Smooth muscle cell (in vitro differentiated cells): ENCODE measurements around the gene SAPCD2. TPM values are rescaled to one million over a fixed set of nuclear protein-coding genes. Genes with fewer than 3 reads are reported as not detected.

Experiments
- DNase-seq: peaks from one replicate; lab custom pipeline; 2025; ENCODE audit not compliant: unreplicated experiment; lab: John Stamatoyannopoulos, UW
- H2AFZ ChIP-seq: fragments of 200-600 bp; sonication (generic); 2 replicates; pipeline ENCODE4 v1.6.0; 2016; ENCODE audit warnings: antibody characterized with exemption, low read depth, mild to moderate bottlenecking
- H3F3A ChIP-seq: fragments of 200-600 bp; sonication (generic); 2 replicates; pipeline ENCODE4 v1.6.0; 2017; ENCODE audit warnings: antibody characterized with exemption, low read depth
- H3K27ac ChIP-seq: fragments of 200-600 bp; sonication (generic); 2 replicates; pipeline ENCODE4 v1.5.1; 2016; ENCODE audit warnings: low read depth, mild to moderate bottlenecking
- H3K27me3 ChIP-seq: fragments of 200-600 bp; sonication (generic); 2 replicates; pipeline ENCODE4 v1.6.1; 2016; ENCODE audit warnings: low read depth, mild to moderate bottlenecking
- H3K36me3 ChIP-seq: fragments of 200-600 bp; sonication (generic); 2 replicates; pipeline ENCODE4 v1.5.1; 2016; ENCODE audit warnings: low read depth
- H3K4me1 ChIP-seq: fragments of 200-600 bp; sonication (generic); 2 replicates; pipeline ENCODE4 v1.5.1; 2016; ENCODE audit warnings: low read depth
- H3K4me2 ChIP-seq: fragments of 200-600 bp; sonication (generic); 2 replicates; pipeline ENCODE4 v1.6.0; 2016; ENCODE audit warnings: mild to moderate bottlenecking
- H3K4me3 ChIP-seq: fragments of 200-600 bp; sonication (generic); 2 replicates; pipeline ENCODE4 v1.5.1; 2016; ENCODE audit warnings: mild to moderate bottlenecking
- H3K79me2 ChIP-seq: fragments of 200-600 bp; sonication (generic); 2 replicates; pipeline ENCODE4 v1.6.0; 2016; ENCODE audit warnings: low read depth, mild to moderate bottlenecking
- H3K9ac ChIP-seq: fragments of 200-600 bp; sonication (generic); 2 replicates; pipeline ENCODE4 v1.6.0; 2016; ENCODE audit warnings: low read depth
- H3K9me3 ChIP-seq: fragments of 200-600 bp; sonication (generic); replicated peaks from 2 replicates; pipeline ENCODE4 v1.5.1; 2016; ENCODE audit warnings: low read depth
- H4K20me1 ChIP-seq: fragments of 200-600 bp; sonication (generic); 2 replicates; pipeline ENCODE4 v1.6.0; 2016; ENCODE audit warnings: low read depth
- WGBS: methylation state at CpG from one replicate; pipeline ENCODE4 v1.1.7; 2016; ENCODE audit warnings: low lambda C conversion rate; 5-methylcytosine and 5-hydroxymethylcytosine counted together
- polyA plus RNA-seq: library from polyadenylated mRNA; unstranded; fragments of >200 nt; fragmentation: Nextera tagmentation; extraction: Ambion mirVana; gene quantifications from 2 replicates; pipeline ENCODE4 v1.2.1, GENCODE V29; 2016
- total RNA-seq: library from RNA; depleted of rRNA; stranded (reverse); fragments of >200 nt; gene quantifications from 2 replicates; pipeline ENCODE4 v1.2.3, GENCODE V29; 2014
- TF ChIP-seq, protein P1 (sequence below): fragments of 200-600 bp; sonication (generic); IDR thresholded peaks from 2 replicates; pipeline ENCODE4 v1.5.1; 2017; ENCODE audit warnings: borderline replicate concordance, mild to moderate bottlenecking, antibody characterized with exemption; ENCODE audit not compliant: insufficient read depth, poor library complexity, severe bottlenecking

The SAPCD2 gene
- total and polyA plus RNA-seq, 2 experiments from 2014 or later: 1.9 to 3.9 TPM

DNA sequence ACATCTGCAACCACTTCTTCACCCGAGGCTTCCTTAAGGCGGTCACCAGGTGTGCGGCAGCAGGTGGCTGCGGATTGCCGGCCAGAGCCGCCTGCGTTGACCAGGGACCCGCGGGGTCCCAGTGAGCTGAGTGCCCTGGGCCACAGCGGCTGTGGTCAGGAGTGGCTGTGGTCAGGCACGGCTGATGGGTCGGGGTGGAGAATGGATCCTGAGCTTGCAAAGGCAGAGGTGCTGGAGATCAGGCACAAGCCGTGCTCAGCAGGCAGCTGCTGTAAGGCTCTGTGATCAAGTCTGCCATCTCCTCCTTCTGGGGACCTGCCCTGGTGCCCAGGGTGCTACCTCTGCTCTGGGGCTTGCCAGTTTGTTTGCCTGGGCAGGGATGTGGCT lies 9.0 kb upstream of the SAPCD2 start:
- no peak for DNase-seq
- Histone ChIP-seq H3K36me3 (no peaks in the 10 kb centered on the region), H3K9ac (no peak overlapping the region), H3K4me1 (peaks cover 15% of the 10 kb centered on the region), H4K20me1 (peaks cover 30% of the 10 kb centered on the region), H3K79me2 (no peaks in the 10 kb centered on the region), H3F3A (peaks cover 19% of the 10 kb centered on the region), H2AFZ (no peak overlapping the region), H3K27me3 (no peaks in the 10 kb centered on the region), H3K9me3 (no peaks in the 10 kb centered on the region), H3K4me2 (no peak overlapping the region), H3K27ac (no peak overlapping the region), H3K4me3 (no peak overlapping the region)
- WGBS: 94% methylated on average over 13 of the region's 13 CpGs
- TF ChIP-seq, protein P1, sequence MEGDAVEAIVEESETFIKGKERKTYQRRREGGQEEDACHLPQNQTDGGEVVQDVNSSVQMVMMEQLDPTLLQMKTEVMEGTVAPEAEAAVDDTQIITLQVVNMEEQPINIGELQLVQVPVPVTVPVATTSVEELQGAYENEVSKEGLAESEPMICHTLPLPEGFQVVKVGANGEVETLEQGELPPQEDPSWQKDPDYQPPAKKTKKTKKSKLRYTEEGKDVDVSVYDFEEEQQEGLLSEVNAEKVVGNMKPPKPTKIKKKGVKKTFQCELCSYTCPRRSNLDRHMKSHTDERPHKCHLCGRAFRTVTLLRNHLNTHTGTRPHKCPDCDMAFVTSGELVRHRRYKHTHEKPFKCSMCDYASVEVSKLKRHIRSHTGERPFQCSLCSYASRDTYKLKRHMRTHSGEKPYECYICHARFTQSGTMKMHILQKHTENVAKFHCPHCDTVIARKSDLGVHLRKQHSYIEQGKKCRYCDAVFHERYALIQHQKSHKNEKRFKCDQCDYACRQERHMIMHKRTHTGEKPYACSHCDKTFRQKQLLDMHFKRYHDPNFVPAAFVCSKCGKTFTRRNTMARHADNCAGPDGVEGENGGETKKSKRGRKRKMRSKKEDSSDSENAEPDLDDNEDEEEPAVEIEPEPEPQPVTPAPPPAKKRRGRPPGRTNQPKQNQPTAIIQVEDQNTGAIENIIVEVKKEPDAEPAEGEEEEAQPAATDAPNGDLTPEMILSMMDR: no peak

DNA sequence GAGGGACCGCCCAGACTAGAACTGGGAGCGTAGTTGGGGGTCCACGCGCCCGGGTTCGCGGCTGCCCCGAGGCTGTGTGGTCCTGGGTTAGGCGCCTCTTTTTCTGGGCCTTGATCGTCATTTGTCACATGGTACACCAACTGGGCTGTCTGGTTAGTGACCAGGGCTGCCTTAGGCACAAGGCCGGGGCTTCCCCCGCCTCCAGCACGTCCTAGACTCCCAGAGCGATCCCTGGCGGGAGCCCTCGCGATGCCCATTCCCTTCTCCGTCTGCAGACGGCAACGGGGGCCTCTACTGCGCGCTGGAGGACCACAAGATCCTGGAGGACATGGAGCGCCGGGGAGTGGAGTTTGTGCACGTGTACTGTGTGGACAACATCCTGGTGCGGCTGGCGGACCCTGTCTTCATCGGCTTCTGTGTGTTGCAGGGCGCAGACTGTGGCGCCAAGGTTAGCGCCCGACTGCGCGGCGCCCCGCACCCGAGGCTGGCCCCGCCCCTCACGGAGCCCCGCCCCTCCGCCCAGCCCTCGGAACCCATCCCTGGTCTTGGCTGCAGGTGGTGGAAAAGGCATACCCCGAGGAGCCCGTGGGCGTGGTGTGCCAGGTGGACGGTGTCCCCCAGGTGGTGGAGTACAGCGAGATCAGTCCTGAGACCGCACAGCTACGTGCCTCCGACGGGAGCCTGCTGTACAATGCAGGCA lies 8.5 kb upstream of the SAPCD2 start:
- Histone ChIP-seq H3K4me1 (peaks cover 12% of the 10 kb centered on the region), H3K27ac (no peak overlapping the region), H3K79me2 (no peaks in the 10 kb centered on the region), H3K4me3 (peak overlapping the region; percentile 71), H3K9me3 (no peaks in the 10 kb centered on the region), H2AFZ (no peak overlapping the region), H3K36me3 (no peaks in the 10 kb centered on the region), H3K27me3 (no peaks in the 10 kb centered on the region), H3K4me2 (peak overlapping the region; percentile 99), H3F3A (peaks cover 14% of the 10 kb centered on the region), H3K9ac (no peak overlapping the region), H4K20me1 (peaks cover 30% of the 10 kb centered on the region)
- no peak for DNase-seq
- TF ChIP-seq, protein P1: no peak
- WGBS: 44% methylated on average over 50 of the region's 51 CpGs

DNA sequence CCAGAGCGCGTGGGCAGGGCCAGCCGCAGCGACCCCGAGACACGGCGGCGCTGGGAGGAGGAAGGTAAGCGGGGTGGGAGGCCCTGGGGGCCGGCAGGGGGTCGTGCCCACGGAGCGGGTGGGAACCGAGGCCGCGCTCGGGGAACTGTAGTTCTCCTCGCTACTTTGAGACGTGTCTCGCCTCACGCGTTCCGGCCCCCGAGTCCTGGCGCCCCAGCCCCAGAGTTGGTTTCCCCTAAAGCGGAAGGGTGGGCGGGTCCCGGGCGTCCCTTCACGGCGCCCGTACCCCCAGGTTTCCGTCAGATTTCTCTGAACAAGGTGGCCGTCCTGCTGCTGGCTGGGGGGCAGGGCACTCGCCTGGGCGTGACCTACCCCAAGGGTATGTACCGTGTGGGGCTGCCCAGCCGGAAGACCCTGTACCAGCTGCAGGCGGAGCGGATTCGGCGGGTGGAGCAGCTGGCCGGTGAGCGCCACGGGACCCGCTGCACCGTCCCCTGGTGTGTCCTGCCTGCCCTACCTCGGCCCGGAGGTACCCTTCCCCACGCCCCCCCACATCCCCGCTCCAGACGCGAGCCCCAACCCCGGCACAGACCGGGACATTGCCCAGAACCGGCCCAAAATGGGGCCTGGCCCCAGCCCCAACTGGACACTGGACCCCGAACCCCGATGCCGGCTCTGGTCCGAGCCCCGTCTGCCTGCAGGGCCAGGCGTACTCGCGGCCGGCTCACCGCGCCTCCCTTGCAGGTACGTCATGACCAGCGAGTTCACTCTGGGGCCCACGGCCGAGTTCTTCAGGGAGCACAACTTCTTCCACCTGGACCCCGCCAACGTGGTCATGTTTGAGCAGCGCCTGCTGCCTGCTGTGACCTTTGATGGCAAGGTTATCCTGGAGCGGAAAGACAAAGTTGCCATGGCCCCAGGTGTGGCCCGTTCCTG lies 7.7 kb upstream of the SAPCD2 start:
- Histone ChIP-seq H3K4me2 (peak overlapping the region; percentile 99), H3K4me1 (peaks cover 8% of the 10 kb centered on the region), H3F3A (peaks cover 13% of the 10 kb centered on the region), H3K36me3 (no peaks in the 10 kb centered on the region), H3K9me3 (no peaks in the 10 kb centered on the region), H3K4me3 (peak overlapping the region; percentile 71), H4K20me1 (peaks cover 30% of the 10 kb centered on the region), H2AFZ (no peak overlapping the region), H3K79me2 (no peaks in the 10 kb centered on the region), H3K27ac (no peak overlapping the region), H3K9ac (no peak overlapping the region), H3K27me3 (no peaks in the 10 kb centered on the region)
- TF ChIP-seq, protein P1: no peak
- 9% methylated on average over 41 of the region's 76 CpGs for WGBS
- no peak for DNase-seq
